Small intestine (tissue), 7 donors: ENCODE results near the gene FADS2. TPM values are rescaled to one million over a fixed set of nuclear protein-coding genes. Genes with fewer than 3 reads are reported as not detected.
"Not testable (repeated sequence)": the region's sequence is repeated elsewhere in the genome, so short reads cannot be mapped to it uniquely, and the experiment has no call there.

ENCODE experiments used
- DNase-seq, 2 donors: peaks; one replicate each; pipeline versions ENCODE4 v3.0.0 to v3.0.0-alpha.2; 2013
- FAIRE-seq: peaks from 2 replicates; lab custom pipeline; 2012; peaks lifted over from hg19 to GRCh38; lab: Jason Lieb, UNC
- H3K27ac ChIP-seq, 3 donors: one replicate each; pipeline ENCODE4 v1.5.1; 2013; ENCODE audit warnings: low read length in 2 of 3, mild to moderate bottlenecking in 2 of 3, control low read depth in 1 of 3, inconsistent platforms in 1 of 3, low read depth in 1 of 3, moderate library complexity in 1 of 3
- H3K27me3 ChIP-seq, 3 donors: one replicate each; pipeline ENCODE4 v1.6.1; 2013; ENCODE audit warnings: low read length in 3 of 3, inconsistent platforms in 1 of 3; ENCODE audit not compliant: control insufficient read depth in 3 of 3, insufficient read depth in 3 of 3
- H3K36me3 ChIP-seq, 3 donors: one replicate each; pipeline ENCODE4 v1.6.1; 2013; ENCODE audit warnings: low read length in 3 of 3, inconsistent platforms in 1 of 3, low read depth in 1 of 3, mild to moderate bottlenecking in 1 of 3, moderate library complexity in 1 of 3; ENCODE audit not compliant: control insufficient read depth in 3 of 3, insufficient read depth in 2 of 3
- H3K4me1 ChIP-seq, 3 donors: one replicate each; pipeline ENCODE4 v1.6.1; 2013; ENCODE audit warnings: low read length in 2 of 3, inconsistent platforms in 1 of 3, low read depth in 1 of 3, mild to moderate bottlenecking in 1 of 3, moderate library complexity in 1 of 3; ENCODE audit not compliant: control insufficient read depth in 3 of 3, insufficient read depth in 2 of 3
- H3K4me3 ChIP-seq, 3 donors: one replicate each; pipeline ENCODE4 v1.5.1; 2013; ENCODE audit warnings: low read length in 3 of 3, control low read depth in 1 of 3, inconsistent platforms in 1 of 3, low read depth in 1 of 3, mild to moderate bottlenecking in 1 of 3, moderate library complexity in 1 of 3
- H3K9me3 ChIP-seq, 2 donors: one replicate each; pipeline ENCODE4 v1.6.1; 2013; ENCODE audit warnings: low read depth in 1 of 2, low read length in 1 of 2; ENCODE audit not compliant: control insufficient read depth in 2 of 2, insufficient read depth in 1 of 2
- WGBS, 3 donors: extraction: QIAGEN DNeasy Blood & Tissue Kit; methylation state at CpG; one replicate each; pipeline ENCODE4 v1.1.7; 2013; 5-methylcytosine and 5-hydroxymethylcytosine counted together
- polyA plus RNA-seq, 4 donors: library from polyadenylated mRNA; stranded (reverse) in 3 of 4; unstranded in 1 of 4; fragments of 200-250 nt in 3 of 4; fragments of 120-200 nt in 1 of 4; gene quantifications; one replicate each; pipeline versions ENCODE4 v1.2.1 to v1.2.3, GENCODE V29; 2013
- donor health status: healthy with polysubstance abuse.
- donor health status: control.
- donor health status: control.
- donor health status: Bipolar disorder and iron deficiency.
- donor health status: healthy.

FADS2 gene
- polyA plus RNA-seq, 4 donors, result 2.4 to 147 (median 7.7) TPM

DNA sequence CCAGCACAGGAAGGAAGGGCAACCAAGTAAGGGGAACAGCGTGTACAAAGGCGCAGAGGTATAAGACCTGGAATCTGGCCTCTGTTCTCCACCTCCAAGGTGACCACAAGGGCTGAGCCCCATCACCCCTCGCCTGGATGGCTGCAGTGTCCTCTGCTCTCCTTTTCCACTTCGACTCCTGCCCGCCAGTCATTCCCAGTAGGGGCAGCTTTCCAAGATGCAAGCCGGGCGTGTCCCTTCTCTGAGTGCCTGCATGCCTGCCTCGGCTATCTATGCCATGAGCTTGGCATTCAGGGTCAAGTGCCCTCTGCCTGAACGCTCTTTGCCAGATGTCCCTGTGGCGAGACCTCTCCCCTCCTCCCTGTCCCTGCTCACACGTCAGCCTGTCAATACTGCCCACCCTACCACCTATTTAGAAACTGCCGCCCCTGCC, 46.3 kb downstream of the FADS2 start:
- no peak for DNase-seq
- Histone ChIP-seq H3K27me3 (peaks cover 0 to 15% (median 0%) of the 10 kb centered on the region in 3 donors), H3K27ac (no peak overlapping the region), H3K36me3 (peaks cover 0 to 4% (median 2%) of the 10 kb centered on the region in 3 donors), H3K9me3 (no peaks in the 10 kb centered on the region), H3K4me1 (peaks cover 0 to 17% (median 0%) of the 10 kb centered on the region in 3 donors), H3K4me3 (no peak overlapping the region)
- no peak for FAIRE-seq
- WGBS, 3 donors, result 60 to 67% (median 65%) methylated on average over 11 to 12 of the region's 12 CpGs

DNA sequence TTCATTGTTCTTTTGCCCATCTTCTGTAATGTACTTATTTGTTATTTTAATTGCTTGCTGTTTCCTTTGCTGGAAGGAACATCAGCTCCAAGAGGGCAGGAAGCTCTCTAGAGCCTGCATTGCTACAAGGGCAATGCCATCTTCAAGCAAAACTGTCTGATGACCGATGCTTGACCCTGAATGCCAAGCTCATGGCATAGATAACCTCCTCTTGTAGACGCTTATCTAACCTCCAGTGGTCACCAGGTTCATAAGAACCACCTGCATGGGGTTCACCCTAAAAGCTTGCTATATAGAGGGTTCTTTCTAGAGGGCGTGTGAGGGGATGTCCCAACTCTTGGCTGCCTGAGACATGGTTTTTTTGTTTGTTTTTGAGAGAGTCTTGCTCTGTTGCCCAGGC, 46.8 kb downstream of the FADS2 start:
- no peak overlapping the region for H3K4me3 ChIP-seq

DNA sequence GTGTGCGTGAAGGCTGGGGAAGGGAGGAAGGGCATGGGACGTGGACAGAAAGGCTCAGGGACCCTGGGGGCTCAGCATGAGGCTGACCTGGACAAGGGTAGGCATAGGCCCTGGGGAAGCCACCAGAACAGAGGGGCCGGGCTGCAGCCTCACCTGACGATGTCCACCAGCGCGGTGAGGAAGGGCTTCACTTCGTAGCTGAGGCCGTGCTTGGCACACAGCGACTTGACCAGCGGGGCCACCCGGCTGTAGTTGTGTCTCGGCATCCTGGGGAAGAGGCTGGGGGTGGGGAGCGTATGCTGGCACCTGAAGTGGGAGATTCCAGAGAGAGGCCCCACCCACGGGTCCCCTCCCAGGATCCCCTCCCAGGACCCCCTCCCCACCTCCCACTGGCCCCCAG, 47.6 kb downstream of the FADS2 start:
- H3K36me3 ChIP-seq, result peaks cover 0 to 4% (median 2%) of the 10 kb centered on the region in 3 donors
- FAIRE-seq (no peak), DNase-seq (no peak)
- H3K9me3 ChIP-seq, result no peaks in the 10 kb centered on the region
- H3K27me3 ChIP-seq, result peaks cover 0 to 15% (median 0%) of the 10 kb centered on the region in 3 donors
- H3K4me1 ChIP-seq, result peaks cover 0 to 8% (median 0%) of the 10 kb centered on the region in 3 donors
- no peak overlapping the region for H3K27ac ChIP-seq
- H3K4me3 ChIP-seq, result no peak overlapping the region
- 93 to 95% (median 95%) methylated on average over 13 to 14 of the region's 14 CpGs for WGBS, 3 donors

More for the DNA sequence above, 46.8 kb downstream of the FADS2 start:
- 59 to 68% (median 67%) methylated on average over 3 of the region's 3 CpGs for WGBS, 3 donors
- H3K9me3 ChIP-seq, result no peaks in the 10 kb centered on the region
- DNase-seq (no peak), FAIRE-seq (no peak)
- peaks cover 0 to 4% (median 2%) of the 10 kb centered on the region in 3 donors for H3K36me3 ChIP-seq
- peaks cover 0 to 15% (median 0%) of the 10 kb centered on the region in 3 donors for H3K27me3 ChIP-seq
- H3K27ac ChIP-seq, result no peak overlapping the region
- peaks cover 0 to 12% (median 0%) of the 10 kb centered on the region in 3 donors for H3K4me1 ChIP-seq

DNA sequence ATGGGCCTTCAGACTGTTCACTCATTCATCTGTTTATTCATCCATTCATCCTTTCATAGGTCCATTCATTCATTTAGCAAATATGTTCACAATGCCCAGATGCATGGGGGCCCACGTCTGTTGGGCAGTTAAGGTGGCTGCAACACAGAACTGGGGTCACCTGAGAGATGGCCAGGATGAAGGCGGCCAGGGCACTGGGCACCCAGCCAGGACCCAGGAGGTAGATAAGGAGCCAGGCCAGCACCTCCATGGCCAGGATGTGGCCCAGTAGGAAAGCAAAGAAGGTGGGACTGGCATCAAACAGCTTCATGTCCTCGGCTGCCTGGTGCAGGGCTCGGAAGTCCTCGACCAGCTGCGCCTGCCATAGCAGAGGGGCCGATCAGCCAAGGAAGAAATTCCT, 51.1 kb downstream of the FADS2 start:
- Histone ChIP-seq H3K4me1 (no peaks in the 10 kb centered on the region), H3K36me3 (peaks cover 0 to 4% (median 2%) of the 10 kb centered on the region in 3 donors), H3K4me3 (no peak overlapping the region), H3K9me3 (no peaks in the 10 kb centered on the region), H3K27ac (no peak overlapping the region), H3K27me3 (no peaks in the 10 kb centered on the region)
- no peak for FAIRE-seq
- no peak for DNase-seq
- 86% methylated on average over 6 to 7 of the region's 7 CpGs for WGBS, 3 donors

DNA sequence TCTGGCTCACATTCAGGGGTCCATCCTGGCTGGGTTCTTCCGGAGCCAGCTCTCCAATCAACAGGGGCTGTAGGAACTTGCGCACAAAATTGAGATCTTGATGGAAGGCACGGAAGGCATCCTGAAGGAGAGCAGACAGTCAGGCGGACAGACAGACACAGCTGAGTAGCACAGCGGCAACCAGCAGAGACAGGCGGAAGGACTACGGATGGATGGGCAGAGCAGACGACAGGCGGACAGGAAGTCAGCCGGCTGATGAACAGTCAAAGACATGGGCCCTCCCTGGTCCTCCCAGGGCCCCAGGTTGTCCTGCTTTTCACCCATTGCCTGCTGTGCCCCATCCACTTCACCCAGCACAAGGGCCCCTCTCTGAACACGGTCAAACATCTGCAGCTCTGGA, 51.9 kb downstream of the FADS2 start:
- H3K36me3 ChIP-seq, result peaks cover 0 to 4% (median 2%) of the 10 kb centered on the region in 3 donors
- no peak for FAIRE-seq
- H3K9me3 ChIP-seq, result no peaks in the 10 kb centered on the region
- H3K27me3 ChIP-seq, result no peaks in the 10 kb centered on the region
- H3K4me3 ChIP-seq, result no peak overlapping the region
- no peak for DNase-seq
- H3K27ac ChIP-seq, result no peak overlapping the region
- H3K4me1 ChIP-seq, result no peaks in the 10 kb centered on the region
- 83 to 95% (median 84%) methylated on average over 10 to 11 of the region's 11 CpGs for WGBS, 3 donors

DNA sequence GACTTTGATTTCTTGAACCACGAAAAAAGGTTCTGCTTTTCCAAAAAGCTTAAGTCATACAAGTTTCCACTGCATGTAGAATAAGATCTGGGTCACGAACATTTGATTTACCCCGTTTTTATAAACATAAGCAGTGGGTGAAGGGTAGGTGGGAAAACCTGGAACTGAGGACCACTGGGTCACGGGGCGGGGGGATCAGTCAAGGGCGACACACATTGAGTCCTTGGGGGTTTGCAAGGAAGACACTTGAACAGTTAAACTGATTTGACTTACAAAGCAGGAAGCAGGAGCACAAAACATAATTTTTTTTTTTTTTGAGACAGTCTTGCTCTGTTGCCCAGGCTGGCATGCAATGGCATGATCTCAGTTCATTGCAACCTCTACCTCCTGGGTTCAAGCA, 52.4 kb downstream of the FADS2 start:
- WGBS, 3 donors, result 70 to 86% (median 82%) methylated on average over 6 of the region's 6 CpGs
- Histone ChIP-seq H3K27ac (no peak overlapping the region), H3K4me3 (no peak overlapping the region), H3K9me3 (no peaks in the 10 kb centered on the region), H3K36me3 (peaks cover 0 to 4% (median 1%) of the 10 kb centered on the region in 3 donors), H3K27me3 (no peaks in the 10 kb centered on the region), H3K4me1 (no peaks in the 10 kb centered on the region)
- no peak for FAIRE-seq
- DNase-seq, result no peak

DNA sequence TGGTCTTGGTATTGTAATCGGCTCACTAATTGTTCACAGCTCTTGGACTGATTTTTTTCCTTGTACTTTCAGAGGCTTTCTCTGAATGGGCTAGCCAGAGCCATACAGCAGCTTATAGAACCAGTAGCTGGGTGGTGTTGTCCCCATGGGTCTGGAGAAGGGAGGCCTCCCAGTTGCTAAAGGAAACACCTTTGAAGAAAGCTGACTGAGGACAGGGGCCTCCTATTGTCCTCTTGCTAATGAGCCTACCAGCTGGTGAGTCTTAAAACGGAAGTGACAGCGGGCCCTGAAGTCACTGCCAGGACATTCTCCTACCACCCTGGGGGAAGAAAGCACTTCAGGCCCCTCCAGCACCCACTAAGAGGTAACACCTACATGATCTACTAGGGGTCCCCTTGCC, 53.3 kb downstream of the FADS2 start:
- Histone ChIP-seq H3K27ac (no peak overlapping the region), H3K4me3 (no peak overlapping the region), H3K27me3 (no peaks in the 10 kb centered on the region), H3K4me1 (no peaks in the 10 kb centered on the region), H3K36me3 (peaks cover 0 to 4% (median 0%) of the 10 kb centered on the region in 3 donors), H3K9me3 (peaks cover 0 to 2% of the 10 kb centered on the region in 2 donors)
- WGBS, 3 donors, result 70 to 80% (median 76%) methylated on average over 3 of the region's 3 CpGs
- FAIRE-seq (no peak), DNase-seq (no peak)

DNA sequence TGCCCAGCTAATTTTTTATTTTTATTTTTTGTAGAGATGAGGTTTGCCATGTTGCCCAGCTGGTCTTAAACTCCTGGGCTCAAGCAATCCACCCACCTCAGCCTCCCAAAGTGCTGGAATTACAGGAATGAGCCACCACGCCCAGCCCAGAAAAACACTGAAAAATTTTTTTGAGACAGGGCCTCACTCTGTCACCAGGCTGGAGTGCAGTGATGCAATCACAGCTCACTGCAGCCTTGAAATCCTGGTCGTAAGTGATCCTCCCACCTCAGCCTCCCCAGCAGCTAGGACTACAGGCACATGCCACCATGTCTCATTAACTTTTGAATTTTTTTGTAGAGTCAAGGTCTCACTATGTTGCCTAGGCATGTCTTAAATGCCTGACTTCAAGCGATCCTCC, 54.2 kb downstream of the FADS2 start:
- not testable (repeated sequence) for H3K27ac ChIP-seq, H3K9me3 ChIP-seq, H3K4me1 ChIP-seq, H3K4me3 ChIP-seq, DNase-seq, FAIRE-seq, H3K36me3 ChIP-seq, H3K27me3 ChIP-seq
- WGBS, 3 donors, result 89 to 95% (median 93%) methylated on average over 3 of the region's 3 CpGs

DNA sequence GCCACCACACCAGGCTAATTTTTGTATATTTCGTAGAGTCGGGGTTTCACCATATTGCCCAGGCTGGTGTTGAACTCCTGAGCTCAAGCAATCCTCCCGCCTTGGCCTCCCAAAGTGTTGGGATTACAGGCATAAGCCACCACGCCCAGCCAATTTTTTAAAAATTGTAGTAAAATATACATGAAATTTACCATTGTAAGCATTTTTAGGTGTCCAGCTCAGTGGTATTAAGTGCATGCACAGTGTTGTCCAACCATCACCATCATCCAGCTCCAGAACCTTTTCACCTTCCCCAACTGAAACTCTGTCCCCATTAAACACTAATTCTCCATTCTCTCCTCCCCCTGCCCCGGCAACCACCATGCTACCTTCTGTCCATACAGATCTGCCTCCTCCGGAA, 54.8 kb downstream of the FADS2 start:
- Histone ChIP-seq H3K27ac (no peak overlapping the region), H3K4me3 (no peak overlapping the region), H3K9me3 (peaks cover 0 to 7% of the 10 kb centered on the region in 2 donors), H3K27me3 (no peaks in the 10 kb centered on the region), H3K36me3 (peaks cover 0 to 4% (median 0%) of the 10 kb centered on the region in 3 donors), H3K4me1 (no peaks in the 10 kb centered on the region)
- no peak for FAIRE-seq
- WGBS, 3 donors, result 77 to 94% (median 82%) methylated on average over 6 of the region's 6 CpGs
- DNase-seq, result no peak
